GM19240 (cell line): ENCODE results near the gene ACOXL.

Source experiments
- DNase-seq: peaks from one replicate; pipeline ENCODE4 v3.0.0; 2011; ENCODE audit warnings: low spot score; ENCODE audit not compliant: insufficient read length

ACOXL gene

GRCh38 chr2:111101592-111101991 is 369.2 kb downstream of the ACOXL start:
- no peak for DNase-seq

GRCh38 chr2:111102216-111102615 is 369.8 kb downstream of the ACOXL start:
- no peak for DNase-seq

DNA sequence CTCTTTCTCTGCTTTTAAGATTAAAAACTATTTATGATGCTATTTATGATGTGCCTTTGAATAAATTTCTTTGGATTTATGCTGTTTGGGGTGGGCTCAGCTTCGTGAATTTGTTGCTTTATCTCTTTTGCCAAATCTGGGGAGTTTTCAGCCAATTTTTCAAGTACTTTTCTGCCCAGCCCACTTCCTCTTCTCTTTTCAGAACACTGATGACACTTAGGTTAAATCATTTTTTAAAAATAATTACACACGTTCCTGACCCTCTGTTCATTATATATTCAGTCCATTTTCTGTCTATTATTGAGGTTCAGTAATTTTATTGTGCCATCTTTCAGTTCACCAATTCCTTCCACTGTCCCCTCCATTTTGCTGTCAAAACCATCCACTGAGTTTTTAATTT is 373.6 kb downstream of the ACOXL start:
- no peak for DNase-seq

- DNase-seq: no peak
Observed at GRCh38 chr2:111106706-111107105, 374.3 kb downstream of the ACOXL start.

- no peak for DNase-seq
Observed at GRCh38 chr2:111108745-111109271, 376.4 kb downstream of the ACOXL start.

DNA sequence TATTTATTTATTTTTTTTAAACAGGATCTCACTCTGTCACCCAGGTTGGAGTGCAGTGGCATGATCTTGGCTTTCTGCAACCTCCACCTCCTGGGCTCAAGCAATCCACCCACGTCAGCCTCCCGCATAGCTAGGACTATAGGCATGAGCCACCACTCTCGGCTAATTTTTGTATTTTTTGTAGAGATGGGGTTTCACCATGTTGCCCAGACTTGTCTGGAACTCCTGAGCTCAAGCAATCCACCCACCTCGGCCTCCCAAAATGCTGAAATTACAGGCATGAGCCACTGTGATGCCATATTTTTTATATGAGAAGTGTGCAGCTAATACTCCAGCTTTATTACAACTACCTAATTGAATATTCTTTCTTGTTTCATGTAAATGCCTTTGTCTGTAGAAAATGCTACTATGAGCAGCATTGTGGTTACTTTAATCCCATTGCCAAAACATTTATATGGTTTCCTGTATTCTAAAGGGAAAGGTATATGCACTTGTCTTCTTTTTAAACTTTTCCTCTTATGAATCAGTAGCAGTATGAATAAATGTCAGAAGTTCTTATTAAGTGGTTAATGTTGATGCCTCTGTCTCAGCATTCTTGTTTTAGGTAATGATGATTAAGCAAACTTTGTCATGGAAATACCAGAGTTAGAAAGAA is 378.9 kb downstream of the ACOXL start:
- DNase-seq: no peak

DNA sequence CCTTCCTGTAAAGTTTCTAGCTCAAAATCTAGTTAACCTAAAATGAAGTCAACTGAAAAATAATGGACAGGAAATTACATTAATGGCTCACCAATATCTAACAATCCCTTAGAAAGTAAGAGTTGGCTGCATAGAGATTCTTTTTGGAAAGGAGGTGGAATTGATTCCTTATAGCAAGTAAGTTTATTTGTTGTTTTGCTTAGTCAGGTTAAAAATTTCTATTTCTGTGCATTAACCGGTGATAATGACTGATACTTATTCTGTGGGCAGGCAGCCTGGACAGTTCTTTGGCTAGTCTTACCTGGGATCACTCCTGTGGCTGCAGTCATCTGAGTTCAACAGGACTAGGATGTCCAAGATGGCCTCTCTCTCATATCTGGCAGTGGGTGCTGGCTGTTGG is 381.5 kb downstream of the ACOXL start:
- no peak for DNase-seq

GRCh38 chr2:111116011-111116746 is 383.8 kb downstream of the ACOXL start:
- DNase-seq: no peak

- DNase-seq: peak; percentile 62
Observed at GRCh38 chr2:111116843-111117597, 384.6 kb downstream of the ACOXL start.

DNA sequence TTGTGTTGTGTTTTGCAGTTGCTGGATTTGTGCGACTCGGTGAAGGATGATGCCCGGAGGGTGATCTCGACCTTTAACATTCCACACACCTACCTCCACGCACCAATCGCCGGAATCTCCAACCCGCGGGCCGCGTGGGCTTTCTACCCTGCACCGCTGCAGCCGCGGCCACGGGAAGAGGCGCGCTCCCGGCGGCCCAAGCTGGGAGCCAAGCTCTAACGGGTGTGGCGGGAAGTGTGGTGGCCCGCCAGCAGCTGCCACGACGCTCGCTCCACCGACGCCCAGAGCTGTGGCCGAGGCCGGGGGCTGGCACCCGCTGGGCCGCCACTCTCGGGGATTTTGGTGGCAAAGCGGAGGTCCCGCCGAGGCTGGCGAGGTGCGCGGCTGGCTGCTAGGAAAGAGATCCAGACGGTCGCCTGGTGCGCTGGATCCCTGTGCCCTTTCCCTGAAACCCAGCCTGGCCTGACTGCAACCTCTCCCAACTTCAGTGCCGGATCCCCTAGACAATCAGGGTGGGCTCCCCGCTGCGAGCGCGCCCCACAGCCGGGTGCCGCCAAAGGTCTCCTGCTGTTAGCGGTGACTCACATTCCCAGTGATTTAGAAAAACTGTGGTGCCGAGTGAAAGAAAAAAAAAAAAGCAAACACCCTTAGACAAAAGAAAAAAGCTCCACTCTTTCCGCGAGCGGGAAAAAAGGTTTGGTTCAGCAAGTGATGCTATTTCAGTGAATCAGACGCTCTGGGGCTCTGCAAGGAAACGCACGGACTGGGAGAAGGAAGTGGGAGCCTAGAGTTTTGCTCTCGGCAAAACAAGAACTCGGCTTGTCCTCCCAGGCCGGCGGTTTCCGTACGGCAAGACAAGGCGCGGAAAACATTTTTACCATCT is 385.5 kb downstream of the ACOXL start:
- DNase-seq: no peak

GRCh38 chr2:111118481-111118980 is 386.2 kb downstream of the ACOXL start:
- DNase-seq: no peak

DNA sequence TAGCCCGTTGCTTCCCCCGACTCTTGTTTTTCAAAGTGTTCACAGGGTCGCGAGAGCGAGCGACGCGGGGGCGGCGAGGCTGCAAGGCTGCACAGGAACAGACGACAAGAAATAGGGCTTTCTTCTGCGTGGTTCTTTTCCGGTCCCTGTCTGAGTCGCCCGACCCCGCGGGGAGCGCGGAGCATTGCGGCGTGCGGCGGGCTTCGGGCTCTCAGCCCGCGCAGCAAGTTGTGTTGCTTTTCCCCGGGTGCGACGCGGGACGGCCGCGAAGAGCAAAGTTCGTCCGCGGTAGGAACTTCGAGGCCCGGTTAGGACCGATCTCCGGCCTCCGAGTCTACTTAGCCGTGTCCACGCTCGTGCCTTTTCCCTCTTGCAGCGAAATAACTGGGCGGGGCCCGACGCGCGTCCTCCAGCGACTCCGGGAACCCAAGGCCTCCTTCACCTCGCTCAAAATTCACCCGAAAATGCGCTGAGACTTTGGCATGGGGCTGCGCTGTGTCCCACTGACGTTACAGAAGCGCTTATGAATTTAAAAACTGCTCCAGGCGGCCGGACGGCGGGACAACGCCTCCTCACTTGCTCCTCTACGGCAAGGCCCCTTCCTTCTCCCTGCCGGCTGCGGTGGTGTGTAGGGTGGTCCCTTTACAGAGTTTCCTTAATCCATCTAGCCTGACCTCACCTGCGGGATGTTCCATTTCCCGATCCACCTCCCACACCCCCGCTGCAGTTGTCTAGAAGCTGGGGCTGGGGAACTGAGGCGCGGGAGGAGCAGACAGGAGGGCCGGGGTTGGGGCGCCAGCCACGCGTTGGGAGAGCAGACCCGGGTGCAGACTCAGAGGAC is 386.8 kb downstream of the ACOXL start:
- no peak for DNase-seq

- DNase-seq: no peak
Observed at GRCh38 chr2:111119822-111120252, 387.5 kb downstream of the ACOXL start.

DNA sequence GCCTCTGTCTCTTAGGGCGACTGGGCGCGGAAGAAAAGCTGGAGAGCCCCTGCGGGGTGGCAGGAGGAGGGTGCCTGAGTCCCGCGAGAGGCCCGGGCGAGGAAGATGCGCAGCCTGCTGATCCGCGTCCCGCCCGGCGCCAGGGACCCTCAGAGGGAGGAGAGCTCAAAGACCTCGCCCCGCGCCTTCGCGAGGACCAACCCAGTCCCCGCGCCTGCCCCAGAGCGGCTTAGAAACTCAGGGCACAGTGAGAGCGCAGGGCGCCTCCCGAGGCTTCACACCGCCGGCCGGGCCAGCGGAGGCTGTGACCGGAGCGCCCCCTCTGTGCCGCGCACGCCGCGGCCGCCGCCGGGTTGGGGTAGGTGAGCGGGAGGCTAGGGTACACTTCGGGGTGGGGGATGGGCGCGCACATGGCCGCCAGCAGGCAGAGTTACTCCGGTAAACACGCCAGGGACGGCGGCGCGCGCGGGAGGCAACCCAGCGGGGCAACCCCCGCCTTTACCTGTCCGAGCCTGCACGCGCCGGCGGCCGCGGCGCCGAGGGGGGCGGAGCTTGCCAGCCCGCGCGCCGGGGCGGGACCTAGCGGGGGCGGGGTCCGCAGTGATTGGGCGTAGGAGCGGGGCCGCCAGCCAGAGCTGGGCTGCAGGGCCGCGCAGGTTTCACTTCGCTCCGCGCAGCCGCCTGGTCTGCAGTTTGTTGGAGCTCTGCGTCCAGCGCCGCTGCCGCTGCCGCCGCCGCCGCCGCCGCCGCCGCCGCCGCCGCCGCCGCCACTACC is 388.1 kb downstream of the ACOXL start, which contains the start of gene BCL2L11:
TSS of gene BCL2L11 (plus strand) at position 662 of the 775 bp plus-strand sequence. CDS start 2,832 bp downstream, outside the sequence.
- peak; percentile 58 for DNase-seq

DNA sequence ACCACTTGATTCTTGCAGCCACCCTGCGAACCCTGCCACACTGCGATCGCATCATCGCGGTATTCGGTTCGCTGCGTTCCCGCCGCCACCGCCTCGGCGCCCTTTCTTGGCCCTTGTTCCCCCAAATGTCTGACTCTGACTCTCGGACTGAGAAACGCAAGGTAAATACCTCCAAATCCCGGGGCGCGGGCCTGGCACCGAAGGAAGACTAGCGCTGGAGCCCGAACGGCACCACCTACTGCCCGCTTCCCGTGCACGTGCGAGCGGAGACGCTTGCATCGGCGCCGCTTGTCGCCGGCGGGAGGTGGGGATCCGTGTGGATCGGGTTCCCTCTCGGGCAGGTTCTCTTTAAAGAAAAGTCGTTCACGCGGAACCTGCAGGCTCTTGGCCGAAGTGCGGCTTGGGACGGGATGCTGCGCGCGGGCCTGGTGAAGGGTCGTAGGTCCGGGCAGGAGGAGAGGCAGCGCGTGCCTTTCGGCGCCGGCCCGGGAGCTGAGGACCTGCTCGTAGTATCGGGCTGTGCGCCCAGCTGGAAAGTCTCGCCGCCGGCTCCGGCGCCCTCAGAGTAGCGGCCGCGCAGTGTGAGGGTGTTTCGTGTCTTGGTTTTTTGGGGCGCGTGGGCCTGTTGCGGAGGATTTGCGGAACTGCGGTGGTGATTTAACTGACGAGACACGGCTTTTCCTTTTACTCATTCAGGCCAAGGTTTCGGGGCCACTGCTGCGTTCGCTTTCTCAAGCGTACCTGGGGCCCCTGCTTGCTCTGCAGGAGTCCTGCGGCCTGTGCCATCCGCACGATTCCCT is 388.9 kb downstream of the ACOXL start:
- no peak for DNase-seq

- DNase-seq: peak; percentile 43
Observed at GRCh38 chr2:111121828-111122630, 389.7 kb downstream of the ACOXL start.
